HFF-Myc (cell line): Measurements from ENCODE around the gene KRTAP5-5.
"Not testable (repeated sequence)": the region's sequence is repeated elsewhere in the genome, so short reads cannot be mapped to it uniquely, and the experiment has no call there.

Experiments
- DNase-seq: peaks from one replicate; pipeline ENCODE4 v3.0.0-alpha.2; 2011; ENCODE audit warnings: low read depth; ENCODE audit errors: extremely low read depth
- H3K4me3 ChIP-seq: replicated peaks from 2 replicates; pipeline ENCODE4 v1.5.1; 2011; ENCODE audit warnings: low read depth, mild to moderate bottlenecking, control low read depth, low read length
- CTCF ChIP-seq: IDR thresholded peaks from 2 replicates; pipeline ENCODE4 v1.5.1; 2012; ENCODE audit warnings: mild to moderate bottlenecking, low read depth, low read length, control low read depth; ENCODE audit errors: missing control alignments

Gene KRTAP5-5

GRCh38 chr11:1644601-1645356 lies 15.2 kb downstream of the KRTAP5-5 start:
- TF ChIP-seq CTCF: no peak
- no peak for DNase-seq
- no peak overlapping the region for H3K4me3 ChIP-seq

GRCh38 chr11:1645357-1645821 lies 15.8 kb downstream of the KRTAP5-5 start:
- no peak for TF ChIP-seq CTCF
- no peak for DNase-seq
- no peak overlapping the region for H3K4me3 ChIP-seq

- not testable (repeated sequence) for DNase-seq, H3K4me3 ChIP-seq
These were observed 17.0 kb downstream of the KRTAP5-5 start for GRCh38 chr11:1646540-1646939.

- no peak overlapping the region for H3K4me3 ChIP-seq
- TF ChIP-seq CTCF: no peak
- no peak for DNase-seq
These were observed 18.5 kb downstream of the KRTAP5-5 start for GRCh38 chr11:1647901-1648652.

GRCh38 chr11:1648653-1649420 lies 19.3 kb downstream of the KRTAP5-5 start:
- TF ChIP-seq CTCF: no peak
- no peak for DNase-seq
- H3K4me3 ChIP-seq: no peak overlapping the region

GRCh38 chr11:1650034-1650917 lies 20.7 kb downstream of the KRTAP5-5 start:
- no peak for TF ChIP-seq CTCF
- H3K4me3 ChIP-seq: no peak overlapping the region
- no peak for DNase-seq
